Measurements from ENCODE around the gene SLX4IP. TPM values are rescaled to one million over a fixed set of nuclear protein-coding genes. Genes with fewer than 3 reads are reported as not detected.

Gene SLX4IP
- total RNA-seq, 6 experiments from 2014 or later = 4.1 to 4.8 (median 4.5) TPM

DNA sequence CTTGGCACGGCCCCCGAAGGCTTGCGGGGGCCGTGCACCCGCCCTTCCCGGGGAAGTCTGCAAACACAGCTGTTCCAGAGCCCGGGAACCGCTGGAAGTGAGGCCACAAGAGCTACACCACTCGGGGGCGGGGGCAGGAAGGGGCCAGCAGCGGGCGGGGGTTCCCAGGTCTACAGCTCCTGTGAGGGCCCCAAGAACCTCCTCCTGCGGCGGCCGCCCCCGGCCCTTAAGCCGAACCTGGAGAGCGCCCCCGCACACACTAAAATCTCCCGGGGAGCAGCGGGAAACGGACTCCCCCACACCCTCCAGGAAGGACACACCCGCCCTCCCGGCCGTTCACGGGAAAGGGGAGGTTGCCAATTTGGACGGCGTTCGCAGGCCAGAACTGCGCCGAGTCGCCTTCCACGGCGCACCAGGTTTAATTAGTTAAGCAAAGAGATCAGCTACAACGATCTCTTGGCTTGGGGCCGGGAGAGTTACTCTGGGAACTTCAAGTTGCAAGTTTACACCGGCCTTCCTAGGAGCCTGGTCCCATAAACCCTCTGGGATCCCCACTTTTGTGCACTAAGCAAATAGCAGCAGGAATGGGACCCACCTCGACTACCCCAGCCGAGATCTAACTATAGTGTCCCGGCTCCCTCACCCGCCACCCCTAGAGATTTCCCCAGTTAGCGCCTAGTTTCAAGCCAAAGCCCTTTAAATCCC, 237.0 kb downstream of the SLX4IP start:
- peak overlapping the region; percentile 98 for H3K4me3 Mint-ChIP-seq
- peaks cover 14% of the 10 kb centered on the region for H3K4me1 Mint-ChIP-seq (ENCODE audit: low read depth)
- H3K9me3 Mint-ChIP-seq = no peaks in the 10 kb centered on the region
- TF ChIP-seq, protein P1, sequence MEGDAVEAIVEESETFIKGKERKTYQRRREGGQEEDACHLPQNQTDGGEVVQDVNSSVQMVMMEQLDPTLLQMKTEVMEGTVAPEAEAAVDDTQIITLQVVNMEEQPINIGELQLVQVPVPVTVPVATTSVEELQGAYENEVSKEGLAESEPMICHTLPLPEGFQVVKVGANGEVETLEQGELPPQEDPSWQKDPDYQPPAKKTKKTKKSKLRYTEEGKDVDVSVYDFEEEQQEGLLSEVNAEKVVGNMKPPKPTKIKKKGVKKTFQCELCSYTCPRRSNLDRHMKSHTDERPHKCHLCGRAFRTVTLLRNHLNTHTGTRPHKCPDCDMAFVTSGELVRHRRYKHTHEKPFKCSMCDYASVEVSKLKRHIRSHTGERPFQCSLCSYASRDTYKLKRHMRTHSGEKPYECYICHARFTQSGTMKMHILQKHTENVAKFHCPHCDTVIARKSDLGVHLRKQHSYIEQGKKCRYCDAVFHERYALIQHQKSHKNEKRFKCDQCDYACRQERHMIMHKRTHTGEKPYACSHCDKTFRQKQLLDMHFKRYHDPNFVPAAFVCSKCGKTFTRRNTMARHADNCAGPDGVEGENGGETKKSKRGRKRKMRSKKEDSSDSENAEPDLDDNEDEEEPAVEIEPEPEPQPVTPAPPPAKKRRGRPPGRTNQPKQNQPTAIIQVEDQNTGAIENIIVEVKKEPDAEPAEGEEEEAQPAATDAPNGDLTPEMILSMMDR (IDR thresholded peaks at IDR 0.05) = no peak
- no peaks in the 10 kb centered on the region for H3K36me3 Mint-ChIP-seq (ENCODE audit: low read depth)
- DNase-seq = peak; percentile 23
- peak overlapping the region; percentile 81 for H3K27ac Mint-ChIP-seq
- peaks cover 9% of the 10 kb centered on the region for H3K27me3 Mint-ChIP-seq (ENCODE audit: insufficient read depth)

DNA sequence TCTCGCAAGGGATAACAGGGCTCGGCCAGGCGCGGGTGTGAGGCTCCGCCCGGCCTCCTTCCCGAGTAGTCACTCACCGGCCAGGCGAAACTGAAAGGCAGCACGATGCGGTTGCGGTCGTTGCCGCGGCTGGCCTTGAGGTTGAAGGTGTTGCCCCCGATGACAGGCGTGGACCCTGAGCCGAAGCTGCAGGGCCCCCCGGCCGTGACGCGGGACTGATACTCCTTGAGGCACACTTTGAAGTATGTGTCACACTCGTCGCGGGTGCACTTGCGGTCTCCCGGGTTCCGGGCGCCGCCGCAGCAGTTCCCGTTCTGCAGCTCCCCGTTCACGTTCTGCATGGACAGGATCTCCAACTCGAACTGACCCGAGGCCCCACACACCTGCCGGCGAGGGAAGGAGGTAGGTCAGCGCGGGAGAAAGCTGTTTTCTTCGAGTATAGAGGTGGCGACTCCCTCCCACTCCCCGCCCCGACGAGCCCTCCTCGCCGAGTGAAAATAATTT, 237.6 kb downstream of the SLX4IP start:
- TF ChIP-seq, protein P1 (IDR thresholded peaks at IDR 0.05) = no peak
- Mint-ChIP-seq H3K36me3 (ENCODE audit: low read depth) (no peaks in the 10 kb centered on the region), H3K9me3 (no peaks in the 10 kb centered on the region), H3K27ac (peak overlapping the region; percentile 81), H3K4me3 (peak overlapping the region; percentile 98), H3K4me1 (ENCODE audit: low read depth) (peaks cover 14% of the 10 kb centered on the region), H3K27me3 (ENCODE audit: insufficient read depth) (peaks cover 9% of the 10 kb centered on the region)
- peak; percentile 37 for DNase-seq

DNA sequence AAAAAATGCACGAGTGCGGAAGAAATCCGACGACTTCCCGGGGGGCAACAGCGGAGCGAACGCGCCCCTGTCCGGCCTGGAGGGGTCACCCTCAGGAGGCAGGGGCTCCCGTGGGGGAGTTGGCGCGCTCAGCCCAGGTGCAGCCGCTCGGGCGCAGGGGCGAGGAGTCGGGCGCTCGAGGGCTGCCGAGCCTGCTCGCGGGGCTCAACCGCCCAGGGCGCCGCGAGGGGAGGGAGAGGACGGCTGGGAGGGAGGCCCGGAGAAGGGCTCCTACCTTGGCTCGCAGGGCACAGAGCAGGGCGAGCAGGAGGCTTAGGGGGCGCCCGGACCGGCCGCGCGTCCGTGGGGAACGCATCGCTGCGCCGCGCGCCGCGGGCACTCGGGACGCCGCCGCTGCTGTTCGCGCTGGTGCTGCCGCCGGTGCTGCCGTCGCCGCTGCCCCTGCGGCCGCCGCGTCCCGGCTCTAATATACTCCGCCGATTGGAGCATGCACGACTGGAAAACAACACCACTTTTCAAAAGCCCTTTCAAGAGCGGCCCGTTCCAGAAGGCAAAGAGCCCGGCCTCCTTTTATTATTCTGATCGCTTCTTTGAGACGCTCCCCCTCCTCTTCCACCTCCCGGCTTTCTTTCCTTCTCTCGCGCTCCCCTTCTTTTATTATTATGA, 238.2 kb downstream of the SLX4IP start:
- Mint-ChIP-seq H3K9me3 (no peaks in the 10 kb centered on the region), H3K27ac (peak overlapping the region; percentile 94), H3K36me3 (ENCODE audit: low read depth) (no peaks in the 10 kb centered on the region), H3K27me3 (ENCODE audit: insufficient read depth) (peaks cover 13% of the 10 kb centered on the region), H3K4me1 (ENCODE audit: low read depth) (peaks cover 14% of the 10 kb centered on the region), H3K4me3 (peak overlapping the region; percentile 98)
- TF ChIP-seq, protein P1 (IDR thresholded peaks at IDR 0.05) = no peak
- peak; percentile 17 for DNase-seq

DNA sequence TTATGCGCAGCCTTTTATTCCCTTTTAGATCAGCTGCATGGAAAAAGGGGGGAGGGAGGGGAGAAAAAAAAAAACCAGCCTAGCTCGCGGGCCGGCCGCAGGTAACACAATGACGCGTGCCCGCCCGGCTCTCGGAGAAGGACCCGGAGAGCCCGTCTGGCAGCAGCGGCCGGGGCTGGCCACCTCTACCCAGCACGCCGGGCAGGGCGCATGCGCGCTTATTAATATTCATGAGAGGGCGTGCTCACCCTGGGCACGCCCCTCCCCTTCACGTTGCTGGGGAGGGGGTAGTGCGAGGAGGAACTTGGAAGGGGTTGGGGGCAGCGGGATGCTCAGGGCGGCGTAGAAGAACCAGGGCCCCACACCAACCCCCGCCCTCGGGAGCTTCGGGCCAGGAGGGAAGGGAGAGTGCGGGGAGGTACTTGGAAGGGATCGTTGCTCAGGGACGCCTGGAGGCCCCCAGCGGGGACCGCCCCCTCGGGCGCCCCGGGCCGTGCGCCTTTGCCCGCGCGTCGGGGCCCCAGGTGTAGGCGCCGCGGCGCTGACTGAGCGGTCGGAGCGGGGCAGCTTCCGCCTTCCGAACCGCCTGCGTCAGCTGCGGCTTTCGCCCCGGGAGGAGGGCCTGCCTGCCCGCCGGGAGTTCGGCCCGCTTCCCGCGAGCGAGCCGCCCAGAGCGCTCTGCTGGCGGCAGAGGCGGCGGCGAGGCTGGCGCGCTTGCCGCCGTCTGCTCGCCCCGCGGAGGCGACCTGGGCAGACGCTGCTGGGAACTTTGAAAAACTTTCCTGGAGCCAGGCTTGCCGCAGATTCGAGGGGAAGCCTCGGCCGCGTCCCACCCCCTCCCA, 239.0 kb downstream of the SLX4IP start, which contains the start of gene JAG1:
JAG1 (minus strand) TSS at position 158 of the 842 bp plus-strand sequence. CDS start 469 bp downstream, outside the sequence.
- no peaks in the 10 kb centered on the region for H3K9me3 Mint-ChIP-seq
- no peaks in the 10 kb centered on the region for H3K36me3 Mint-ChIP-seq (ENCODE audit: low read depth)
- H3K4me3 Mint-ChIP-seq = peak within 1 kb of the TSS; percentile 98
- peaks cover 13% of the 10 kb centered on the region for H3K27me3 Mint-ChIP-seq (ENCODE audit: insufficient read depth)
- H3K27ac Mint-ChIP-seq = peak within 1 kb of the TSS; percentile 94
- DNase-seq = peak; percentile 82
- peaks cover 14% of the 10 kb centered on the region for H3K4me1 Mint-ChIP-seq (ENCODE audit: low read depth)
- TF ChIP-seq, protein P1 (IDR thresholded peaks at IDR 0.05) = no peak

Measured in HFFc6 (cell line).